IMR-90 (cell line): Measurements from ENCODE around the gene KRTAP10-10. TPM values are rescaled to one million over a fixed set of nuclear protein-coding genes. Genes with fewer than 3 reads are reported as not detected.

Source experiments
- ATAC-seq: fragments of 200-7000 bp; cut with Tn5 transposase; 2 replicates; pipeline ENCODE4 v1.9.1; 2020; ENCODE audit warnings: low read depth, mild to moderate bottlenecking, moderate library complexity
- BruUV-seq: library from RNA; stranded (reverse); fragments of 400-500 nt; replicated peaks from 2 replicates; lab custom pipeline; 2021; lab: Mats Ljungman, UMichigan
- CTCF ChIA-PET: fragments of 300-600 bp; formaldehyde crosslinking; extraction: SDS; loops from one replicate; lab custom pipeline; 2021; ENCODE audit warnings: antibody characterized with exemption; lab: Yijun Ruan, JAX
- POLR2A ChIA-PET: fragments of 300-600 bp; sonication (Branson Sonifier 250); formaldehyde crosslinking; loops from one replicate; lab custom pipeline; 2022; ENCODE audit warnings: antibody characterized with exemption; ENCODE audit not compliant: unreplicated experiment; lab: Charles Lee
- DNase-seq: peaks from one replicate; pipeline ENCODE4 v3.0.0; 2013
- H2AFZ ChIP-seq: replicated peaks from 2 replicates; pipeline ENCODE3; 2013; ENCODE audit warnings: low read length, mild to moderate bottlenecking; ENCODE audit not compliant: poor library complexity
- H2AK5ac ChIP-seq: 2 replicates; pipeline ENCODE4 v1.6.1; 2013; ENCODE audit warnings: low read depth, low read length, inconsistent platforms
- H2AK9ac ChIP-seq: replicated peaks from 2 replicates; pipeline ENCODE3; 2013; ENCODE audit warnings: mild to moderate bottlenecking, low read depth, low read length, moderate library complexity; ENCODE audit not compliant: poor library complexity
- H2BK120ac ChIP-seq: 2 replicates; pipeline ENCODE4 v1.6.1; 2013; ENCODE audit warnings: low read depth, low read length, inconsistent platforms
- H2BK15ac ChIP-seq: 3 replicates; pipeline ENCODE4 v1.6.1; 2013; ENCODE audit warnings: low read depth, low read length, inconsistent platforms
- H2BK20ac ChIP-seq: 2 replicates; pipeline ENCODE4 v1.6.1; 2013; ENCODE audit warnings: low read depth, mild to moderate bottlenecking, inconsistent platforms, low read length, moderate library complexity
- H2BK5ac ChIP-seq: 2 replicates; pipeline ENCODE4 v1.6.1; 2013; ENCODE audit warnings: mild to moderate bottlenecking, low read depth, low read length, inconsistent platforms; ENCODE audit not compliant: poor library complexity, severe bottlenecking
- H3K14ac ChIP-seq: replicated peaks from 2 replicates; pipeline ENCODE4 v1.6.1; 2013; ENCODE audit warnings: low read depth, low read length, inconsistent platforms
- H3K18ac ChIP-seq: 2 replicates; pipeline ENCODE4 v1.6.1; 2013; ENCODE audit warnings: low read depth, low read length, control low read depth
- H3K23ac ChIP-seq: 2 replicates; pipeline ENCODE4 v1.6.1; 2013; ENCODE audit warnings: low read depth, low read length, inconsistent platforms
- H3K27ac ChIP-seq: 2 replicates; pipeline ENCODE4 v1.5.1; 2013; ENCODE audit warnings: mild to moderate bottlenecking, control low read depth, low read length; ENCODE audit not compliant: insufficient read depth
- H3K27me3 ChIP-seq: 2 replicates; pipeline ENCODE4 v1.6.1; 2013; ENCODE audit warnings: low read length; ENCODE audit not compliant: control insufficient read depth, insufficient read depth
- H3K36me3 ChIP-seq: 2 replicates; pipeline ENCODE4 v1.6.1; 2013; ENCODE audit warnings: low read length, mixed read lengths; ENCODE audit not compliant: control insufficient read depth, insufficient read depth
- H3K4ac ChIP-seq: 2 replicates; pipeline ENCODE4 v1.6.1; 2013; ENCODE audit warnings: low read depth, low read length, inconsistent platforms
- H3K4me1 ChIP-seq: 2 replicates; pipeline ENCODE4 v1.6.1; 2013; ENCODE audit warnings: low read length, mixed read lengths; ENCODE audit not compliant: control insufficient read depth, insufficient read depth
- H3K4me2 ChIP-seq: 2 replicates; pipeline ENCODE4 v1.6.1; 2013; ENCODE audit warnings: low read depth, mild to moderate bottlenecking, control low read depth, low read length, moderate library complexity
- H3K4me3 ChIP-seq: 2 replicates; pipeline ENCODE4 v1.5.1; 2013; ENCODE audit warnings: low read depth, mild to moderate bottlenecking, control low read depth, low read length, moderate library complexity; ENCODE audit not compliant: insufficient read depth
- H3K56ac ChIP-seq: 2 replicates; pipeline ENCODE4 v1.6.1; 2013; ENCODE audit warnings: low read length, inconsistent platforms; ENCODE audit not compliant: insufficient read depth; ENCODE audit errors: extremely low read depth
- H3K79me1 ChIP-seq, 2 experiments: 2 replicates each; pipeline ENCODE4 v1.6.1; 2013; ENCODE audit warnings: low read length in 2 of 2, inconsistent platforms in 1 of 2, low read depth in 1 of 2
- H3K9ac ChIP-seq: 2 replicates; pipeline ENCODE4 v1.6.1; 2013; ENCODE audit warnings: low read depth, low read length, control low read depth
- H3K9me1 ChIP-seq: 2 replicates; pipeline ENCODE4 v1.6.1; 2013; ENCODE audit warnings: low read length, inconsistent platforms; ENCODE audit not compliant: insufficient read depth
- H3K9me3 ChIP-seq: 2 replicates; pipeline ENCODE4 v1.6.1; 2013; ENCODE audit warnings: low read length; ENCODE audit not compliant: control insufficient read depth, insufficient read depth
- H4K20me1 ChIP-seq: 2 replicates; pipeline ENCODE4 v1.6.1; 2013; ENCODE audit warnings: low read length, inconsistent platforms; ENCODE audit not compliant: insufficient read depth
- H4K5ac ChIP-seq: 2 replicates; pipeline ENCODE4 v1.6.1; 2013; ENCODE audit warnings: mild to moderate bottlenecking, low read depth, low read length, control low read depth
- H4K8ac ChIP-seq, 2 experiments: 2 replicates each; pipeline ENCODE4 v1.6.1; 2013; ENCODE audit warnings: low read depth in 2 of 2, low read length in 2 of 2, control low read depth in 1 of 2, inconsistent platforms in 1 of 2
- H4K91ac ChIP-seq: 2 replicates; pipeline ENCODE4 v1.6.1; 2013; ENCODE audit warnings: low read depth, low read length, inconsistent platforms; ENCODE audit not compliant: insufficient read depth
- FOS ChIP-seq: fragments of 150-350 bp; IDR thresholded peaks from 2 replicates; pipeline ENCODE4 v1.6.1; 2016; ENCODE audit warnings: low read depth, low read length
- MAZ ChIP-seq: IDR thresholded peaks from 2 replicates; pipeline ENCODE4 v1.6.1; 2012; ENCODE audit warnings: low read depth, mild to moderate bottlenecking, low read length, improper control_type of control experiment, moderate library complexity, borderline replicate concordance
- RCOR1 ChIP-seq: IDR thresholded peaks from 2 replicates; pipeline ENCODE4 v1.6.1; 2012; ENCODE audit warnings: mild to moderate bottlenecking, low read length, improper control_type of control experiment; ENCODE audit not compliant: insufficient replicate concordance
- SMC3 ChIP-seq: fragments of 150-350 bp; IDR thresholded peaks from 2 replicates; pipeline ENCODE4 v1.6.1; 2016; ENCODE audit warnings: low read depth, mild to moderate bottlenecking, antibody characterized with exemption, low read length, moderate library complexity
- WGBS, 2 experiments: methylation state at CpG; one replicate each; pipeline versions ENCODE4 v1.1.5 to v1.1.7; 2013; ENCODE audit warnings: missing lambda C conversion rate in 2 of 2; ENCODE audit not compliant: insufficient read length in 1 of 2; ENCODE audit errors: extremely low coverage in 2 of 2; 5-methylcytosine and 5-hydroxymethylcytosine counted together
- dilution Hi-C: fragments of 300-500 bp; cut with HindIII; formaldehyde crosslinking; loops from one replicate; pipeline ENCODE4 v1.14.3; 2018; ENCODE audit warnings: low sequenced_read_pairs; ENCODE audit not compliant: unreplicated experiment
- in situ Hi-C: fragments of 300-500 bp; cut with MboI; formaldehyde crosslinking; loops from 3 replicates; pipeline ENCODE4 v1.14.3; 2019; ENCODE audit warnings: low sequenced_read_pairs, inconsistent platforms, mixed read lengths
- intact Hi-C: fragments of 100-400 bp; cut with micrococcal nuclease; formaldehyde crosslinking; loops from 2 replicates; pipeline ENCODE4 v1.10.0; 2022
- polyA plus RNA-seq, 3 experiments: library from polyadenylated mRNA; depleted of rRNA; stranded (reverse); fragments of >200 nt; gene quantifications; 2 replicates each; pipeline ENCODE4 v1.2.3, GENCODE V29; 2012; ENCODE audit warnings: low replicate concordance in 1 of 3
- total RNA-seq: library from RNA; depleted of rRNA; stranded (reverse); fragments of >200 nt; gene quantifications from 2 replicates; pipeline ENCODE4 v1.2.3, GENCODE V29; 2012

Gene KRTAP10-10
- total and polyA plus RNA-seq, 2 of the 4 experiments (the other 2 are of a cell fraction) = not detected

GRCh38 chr21:44596068-44596725 is 41.0 kb upstream of the KRTAP10-10 start:
- no peaks in the 10 kb centered on the region for H3K4me1 ChIP-seq
- intact Hi-C loops = no loop called here
- ChIA-PET POLR2A (no interaction called here), CTCF (no interaction called here)
- dilution Hi-C loops = no loop called here
- no peak overlapping the region for H3K14ac ChIP-seq
- no peak overlapping the region for H3K27ac ChIP-seq
- H4K5ac ChIP-seq = no peak overlapping the region
- no TSS peak for BruUV-seq
- no peak overlapping the region for H2BK120ac ChIP-seq
- DNase-seq (no peak), ATAC-seq (no peak)
- no peak overlapping the region for H2BK20ac ChIP-seq
- H3K36me3 ChIP-seq = no peaks in the 10 kb centered on the region
- H4K8ac ChIP-seq = no peak overlapping the region
- H3K18ac ChIP-seq = no peak overlapping the region
- TF ChIP-seq FOS (no peak), SMC3 (no peak), RCOR1 (no peak), MAZ (no peak)
- H2BK5ac ChIP-seq = no peak overlapping the region
- no peak overlapping the region for H3K4me2 ChIP-seq
- H3K4ac ChIP-seq = no peak overlapping the region
- no peaks in the 10 kb centered on the region for H4K20me1 ChIP-seq
- H3K9me1 ChIP-seq = no peaks in the 10 kb centered on the region
- WGBS, 2 experiments = 45% methylated on average over 4 of the region's 9 CpGs; no CpG with 5 or more reads in 1 of the 2 experiments
- no peaks in the 10 kb centered on the region for H3K79me1 ChIP-seq
- in situ Hi-C loops = no loop called here
- no peak overlapping the region for H2BK15ac ChIP-seq
- H3K23ac ChIP-seq = no peak overlapping the region
- peaks cover 4% of the 10 kb centered on the region; the same call in 1 of the 2 replicates for H3K27me3 ChIP-seq
- no peak overlapping the region for H2AK9ac ChIP-seq
- no peak overlapping the region for H3K56ac ChIP-seq
- no peak overlapping the region for H2AK5ac ChIP-seq
- no peaks in the 10 kb centered on the region for H3K9me3 ChIP-seq
- H3K4me3 ChIP-seq = no peak overlapping the region
- no peak overlapping the region for H3K9ac ChIP-seq
- H2AFZ ChIP-seq = no peak overlapping the region
- no peak overlapping the region for H4K91ac ChIP-seq
